ENCODE results near the gene LIX1L. TPM values are rescaled to one million over a fixed set of nuclear protein-coding genes. Genes with fewer than 3 reads are reported as not detected.
A peak's percentile ranks its signal among the peaks of the same experiment; 100 is the strongest.

Gene LIX1L
- total RNA-seq, 1 experiment from 2014 or later: 45.1 TPM

GRCh38 chr1:145988773-145989172 lies 31.0 kb upstream of the LIX1L start:
- in situ Hi-C loops (cut with HindIII; ENCODE audit: low pct_unique_long_range_greater_than_20kb, low sequenced_read_pairs): no loop called here
- DNase-seq (ENCODE audit: low read depth, low spot score): no peak

GRCh38 chr1:145987926-145988325 lies 30.1 kb upstream of the LIX1L start:
- DNase-seq (ENCODE audit: low read depth, low spot score): no peak
- in situ Hi-C loops (cut with HindIII; ENCODE audit: low pct_unique_long_range_greater_than_20kb, low sequenced_read_pairs): no loop called here

- in situ Hi-C loops (cut with HindIII; ENCODE audit: low pct_unique_long_range_greater_than_20kb, low sequenced_read_pairs): no loop called here
- no peak for DNase-seq (ENCODE audit: low read depth, low spot score)
Measured at GRCh38 chr1:145986551-145986950, 28.7 kb upstream of the LIX1L start.

GRCh38 chr1:145985502-145986439 lies 28.0 kb upstream of the LIX1L start:
- DNase-seq (ENCODE audit: low read depth, low spot score): peak; percentile 26
- in situ Hi-C loops (cut with HindIII; ENCODE audit: low pct_unique_long_range_greater_than_20kb, low sequenced_read_pairs): no loop called here

- no peak for DNase-seq (ENCODE audit: low read depth, low spot score)
- in situ Hi-C loops (cut with HindIII; ENCODE audit: low pct_unique_long_range_greater_than_20kb, low sequenced_read_pairs): no loop called here
Measured at GRCh38 chr1:145985129-145985501, 27.3 kb upstream of the LIX1L start.

- in situ Hi-C loops (cut with HindIII; ENCODE audit: low pct_unique_long_range_greater_than_20kb, low sequenced_read_pairs): no loop called here
- DNase-seq (ENCODE audit: low read depth, low spot score): no peak
Measured at GRCh38 chr1:145983960-145984830, 26.4 kb upstream of the LIX1L start.

- no peak for DNase-seq (ENCODE audit: low read depth, low spot score)
- in situ Hi-C loops (cut with HindIII; ENCODE audit: low pct_unique_long_range_greater_than_20kb, low sequenced_read_pairs): no loop called here
Measured at GRCh38 chr1:145983206-145983675, 25.4 kb upstream of the LIX1L start.

- in situ Hi-C loops (cut with HindIII; ENCODE audit: low pct_unique_long_range_greater_than_20kb, low sequenced_read_pairs): no loop called here
- DNase-seq (ENCODE audit: low read depth, low spot score): no peak
Measured at GRCh38 chr1:145982010-145982723, 24.4 kb upstream of the LIX1L start.

- no peak for DNase-seq (ENCODE audit: low read depth, low spot score)
- in situ Hi-C loops (cut with HindIII; ENCODE audit: low pct_unique_long_range_greater_than_20kb, low sequenced_read_pairs): no loop called here
Measured at GRCh38 chr1:145980457-145980994, 22.7 kb upstream of the LIX1L start.

- DNase-seq (ENCODE audit: low read depth, low spot score): no peak
- in situ Hi-C loops (cut with HindIII; ENCODE audit: low pct_unique_long_range_greater_than_20kb, low sequenced_read_pairs): no loop called here
Measured at GRCh38 chr1:145979746-145980456, 22.1 kb upstream of the LIX1L start.

- in situ Hi-C loops (cut with HindIII; ENCODE audit: low pct_unique_long_range_greater_than_20kb, low sequenced_read_pairs): no loop called here
- DNase-seq (ENCODE audit: low read depth, low spot score): peak; percentile 90
Measured at GRCh38 chr1:145978854-145979745, 21.3 kb upstream of the LIX1L start.

- in situ Hi-C loops (cut with HindIII; ENCODE audit: low pct_unique_long_range_greater_than_20kb, low sequenced_read_pairs): no loop called here
- no peak for DNase-seq (ENCODE audit: low read depth, low spot score)
Measured at GRCh38 chr1:145978471-145978853, 20.6 kb upstream of the LIX1L start.

- in situ Hi-C loops (cut with HindIII; ENCODE audit: low pct_unique_long_range_greater_than_20kb, low sequenced_read_pairs): no loop called here
- peak; percentile 93 for DNase-seq (ENCODE audit: low read depth, low spot score)
Measured at GRCh38 chr1:145977486-145978470, 20.0 kb upstream of the LIX1L start.

GRCh38 chr1:145977016-145977415 lies 19.2 kb upstream of the LIX1L start:
- in situ Hi-C loops (cut with HindIII; ENCODE audit: low pct_unique_long_range_greater_than_20kb, low sequenced_read_pairs): no loop called here
- DNase-seq (ENCODE audit: low read depth, low spot score): no peak

- in situ Hi-C loops (cut with HindIII; ENCODE audit: low pct_unique_long_range_greater_than_20kb, low sequenced_read_pairs): no loop called here
- no peak for DNase-seq (ENCODE audit: low read depth, low spot score)
Measured at GRCh38 chr1:145975216-145975615, 17.4 kb upstream of the LIX1L start.
